Measurements from ENCODE around the gene NAP1L4.

Gene NAP1L4

GRCh38 chr11:2934611-2935239 lies 57.4 kb downstream of the NAP1L4 start:
- no peak for TF ChIP-seq CTCF (conservative IDR thresholded peaks at IDR 0.05; ENCODE audit: low read depth, low read length)
- DNase-seq (ENCODE audit: low read depth) = no peak
- H3K4me3 ChIP-seq (ENCODE audit: low read depth, low read length) = no peak overlapping the region

GRCh38 chr11:2934021-2934550 lies 58.0 kb downstream of the NAP1L4 start:
- no peak overlapping the region for H3K4me3 ChIP-seq (ENCODE audit: low read depth, low read length)
- no peak for DNase-seq (ENCODE audit: low read depth)
- TF ChIP-seq CTCF (conservative IDR thresholded peaks at IDR 0.05; ENCODE audit: low read depth, low read length) = no peak

- DNase-seq (ENCODE audit: low read depth) = peak; percentile 47
- H3K4me3 ChIP-seq (ENCODE audit: low read depth, low read length) = no peak overlapping the region
- TF ChIP-seq CTCF (conservative IDR thresholded peaks at IDR 0.05; ENCODE audit: low read depth, low read length) = no peak
Measured at GRCh38 chr11:2933375-2934020, 58.6 kb downstream of the NAP1L4 start.

GRCh38 chr11:2932850-2933251 lies 59.3 kb downstream of the NAP1L4 start:
- peak; percentile 70 for DNase-seq (ENCODE audit: low read depth)
- H3K4me3 ChIP-seq (ENCODE audit: low read depth, low read length) = no peak overlapping the region
- no peak for TF ChIP-seq CTCF (conservative IDR thresholded peaks at IDR 0.05; ENCODE audit: low read depth, low read length)

GRCh38 chr11:2931771-2932738 lies 60.1 kb downstream of the NAP1L4 start:
- DNase-seq (ENCODE audit: low read depth) = no peak
- TF ChIP-seq CTCF (conservative IDR thresholded peaks at IDR 0.05; ENCODE audit: low read depth, low read length) = no peak
- H3K4me3 ChIP-seq (ENCODE audit: low read depth, low read length) = no peak overlapping the region

GRCh38 chr11:2931420-2931746 lies 60.7 kb downstream of the NAP1L4 start:
- no peak overlapping the region for H3K4me3 ChIP-seq (ENCODE audit: low read depth, low read length)
- no peak for DNase-seq (ENCODE audit: low read depth)
- no peak for TF ChIP-seq CTCF (conservative IDR thresholded peaks at IDR 0.05; ENCODE audit: low read depth, low read length)
